Right lobe of liver (tissue), 6 donors: Measurements from ENCODE around the gene TEX44. TPM values are rescaled to one million over a fixed set of nuclear protein-coding genes. Genes with fewer than 3 reads are reported as not detected.

ENCODE experiments used
- ATAC-seq, 4 donors: fragments of 200-7000 bp; cut with Tn5 transposase; one replicate each; pipeline ENCODE4 v1.9.1; 2020; ENCODE audit warnings: mild to moderate bottlenecking in 4 of 4, moderate library complexity in 4 of 4
- DNase-seq, 3 donors: peaks; one replicate each; pipeline ENCODE4 v3.0.0-alpha.2; 2020
- H3K27ac ChIP-seq, 3 donors: fragments of 200-600 bp; one replicate each; pipeline ENCODE4 v1.8.0; 2022
- H3K27me3 ChIP-seq, 2 donors: fragments of 200-600 bp; one replicate each; pipeline ENCODE4 v1.8.0; 2022
- H3K36me3 ChIP-seq, 4 donors: fragments of 200-600 bp; sonication (generic) in 1 of 4; one replicate each; pipeline versions ENCODE4 v1.5.1 to v1.8.0; 2017 to 2022; ENCODE audit warnings: control low read depth in 1 of 4
- H3K4me1 ChIP-seq, 4 donors: fragments of 200-600 bp; sonication (generic) in 1 of 4; one replicate each; pipeline versions ENCODE4 v1.5.1 to v1.8.0; 2017 to 2022; ENCODE audit warnings: control low read depth in 1 of 4
- H3K4me3 ChIP-seq, 3 donors: fragments of 200-600 bp; one replicate each; pipeline ENCODE4 v1.8.0; 2022
- H3K9me3 ChIP-seq, 4 donors: fragments of 200-600 bp; sonication (generic) in 1 of 4; one replicate each; pipeline versions ENCODE4 v1.5.1 to v1.8.0; 2017 to 2022; ENCODE audit warnings: control low read depth in 1 of 4
- CTCF ChIP-seq, 4 donors: fragments of 200-600 bp in 3 of 4; fragments of 450-650 bp in 1 of 4; IDR thresholded peaks; one replicate each; pipeline versions ENCODE4 v1.5.1 to v1.8.0; 2016 to 2022; ENCODE audit warnings: antibody characterized with exemption in 4 of 4, mild to moderate bottlenecking in 2 of 4
- POLR2A ChIP-seq: fragments of 450-650 bp; IDR thresholded peaks from one replicate; pipeline ENCODE4 v1.6.1; 2017; ENCODE audit warnings: antibody characterized with exemption, mild to moderate bottlenecking
- WGBS: methylation state at CpG from one replicate; pipeline ENCODE4 v1.1.6; 2018; ENCODE audit warnings: low coverage, low lambda C conversion rate; ENCODE audit not compliant: insufficient coverage; ENCODE audit errors: missing lambda C conversion rate; 5-methylcytosine and 5-hydroxymethylcytosine counted together
- intact Hi-C, 2 donors: fragments of 100-400 bp; cut with DNase I; formaldehyde crosslinking; loops; one replicate each; pipeline versions ENCODE4 v1.11.2 to v1.14.1; 2022
- total RNA-seq, 6 experiments: library from RNA; depleted of rRNA in 2 of 6; stranded (reverse); fragments of >200 nt in 2 of 6; fragmentation: NEBNext Ultra II Directional in 3 of 6; extraction: Animal tissue kit (Norgen Biotek cat#: 25700) in 3 of 6; gene quantifications; one replicate each; pipeline versions ENCODE4 v1.1.0 to v1.2.4, GENCODE V29; 2016 to 2023
- donor health status: DM: no; HTN: yes; CAD: no.
- donor health status: DM: no; HTN: no; CAD: no.
- donor health status: DM: no; HTN: no; CAD: no.
- donor health status: DM: no; HTN: yes; CAD: no.
- donor health status: DM: no; HTN: yes; CAD: no.

The TEX44 gene
- total RNA-seq, 6 experiments from 2014 or later, result not detected

- Histone ChIP-seq H3K36me3 (no peaks in the 10 kb centered on the region), H3K4me3 (no peak overlapping the region), H3K27ac (no peak overlapping the region), H3K4me1 (no peaks in the 10 kb centered on the region), H3K27me3 (no peaks in the 10 kb centered on the region), H3K9me3 (no peaks in the 10 kb centered on the region)
- intact Hi-C loops, result loop anchor here in 1 of 2 donors (5.0 kb wide), 1 partner anchor 49 kb away; no protein-coding TSS in a partner anchor
- WGBS, result 76% methylated on average over 3 of the region's 10 CpGs
- ATAC-seq, result no peak
- DNase-seq, result no peak
- TF ChIP-seq CTCF (IDR thresholded peaks at IDR 0.05) (no peak), POLR2A (no peak)
Measured at GRCh38 chr2:231622963-231623362, 30.3 kb downstream of the TEX44 start.

- no peak for TF ChIP-seq CTCF (IDR thresholded peaks at IDR 0.05)
- no peak for TF ChIP-seq POLR2A
- H3K4me1 ChIP-seq, result no peaks in the 10 kb centered on the region
- WGBS, result 78% methylated on average over 6 of the region's 6 CpGs
- no peaks in the 10 kb centered on the region for H3K36me3 ChIP-seq
- no peak overlapping the region for H3K27ac ChIP-seq
- no peaks in the 10 kb centered on the region for H3K9me3 ChIP-seq
- intact Hi-C loops, result no loop called here
- no peak overlapping the region for H3K4me3 ChIP-seq
- H3K27me3 ChIP-seq, result no peaks in the 10 kb centered on the region
- no peak for ATAC-seq
- DNase-seq, result no peak
Measured at GRCh38 chr2:231626449-231626848, 33.8 kb downstream of the TEX44 start.

- Histone ChIP-seq H3K27me3 (no peaks in the 10 kb centered on the region), H3K4me1 (no peaks in the 10 kb centered on the region), H3K4me3 (no peak overlapping the region), H3K36me3 (no peaks in the 10 kb centered on the region), H3K9me3 (no peaks in the 10 kb centered on the region), H3K27ac (no peak overlapping the region)
- intact Hi-C loops, result no loop called here
- ATAC-seq (no peak), DNase-seq (no peak)
- WGBS, result 84% methylated on average over 9 of the region's 10 CpGs
- TF ChIP-seq CTCF (IDR thresholded peaks at IDR 0.05), result no peak
- TF ChIP-seq POLR2A, result no peak
Measured at GRCh38 chr2:231627384-231628120, 34.9 kb downstream of the TEX44 start.

- H3K27me3 ChIP-seq, result no peaks in the 10 kb centered on the region
- DNase-seq (no peak), ATAC-seq (peak in 3 of 4 donors; percentile 23 to 79 (median 51))
- H3K4me1 ChIP-seq, result no peaks in the 10 kb centered on the region
- no peak overlapping the region for H3K27ac ChIP-seq
- intact Hi-C loops, result no loop called here
- no peaks in the 10 kb centered on the region for H3K9me3 ChIP-seq
- WGBS, result 56% methylated on average over 9 of the region's 14 CpGs
- H3K36me3 ChIP-seq, result no peaks in the 10 kb centered on the region
- TF ChIP-seq CTCF (IDR thresholded peaks at IDR 0.05) (no peak), POLR2A (no peak)
- no peak overlapping the region for H3K4me3 ChIP-seq
Measured at GRCh38 chr2:231632559-231633142, 40.0 kb downstream of the TEX44 start.
